Mesendoderm (in vitro differentiated cells): ENCODE results near the gene TP53RK.

ENCODE experiments used
- DNase-seq: peaks from one replicate; pipeline ENCODE4 v3.0.0; 2013
- H2AK5ac ChIP-seq: 2 replicates; pipeline ENCODE4 v1.6.1; 2013; ENCODE audit warnings: low read length, inconsistent platforms
- H2BK120ac ChIP-seq: 2 replicates; pipeline ENCODE4 v1.6.1; 2013; ENCODE audit warnings: low read depth, mild to moderate bottlenecking, low read length, moderate library complexity, mixed read lengths
- H2BK15ac ChIP-seq: replicated peaks from 2 replicates; pipeline ENCODE4 v1.6.1; 2013; ENCODE audit warnings: low read depth, mild to moderate bottlenecking, moderate library complexity
- H2BK5ac ChIP-seq: 2 replicates; pipeline ENCODE4 v1.6.1; 2013; ENCODE audit warnings: low read length, inconsistent platforms
- H3K18ac ChIP-seq: 2 replicates; pipeline ENCODE4 v1.6.1; 2013; ENCODE audit warnings: mild to moderate bottlenecking, low read length, mixed read lengths
- H3K23ac ChIP-seq: one replicate; pipeline ENCODE4 v1.6.1; 2013; ENCODE audit warnings: low read length
- H3K27ac ChIP-seq: 2 replicates; pipeline ENCODE4 v1.5.1; 2013; ENCODE audit warnings: low read depth, mild to moderate bottlenecking, inconsistent platforms, low read length, moderate library complexity
- H3K27me3 ChIP-seq: 2 replicates; pipeline ENCODE4 v1.6.1; 2013; ENCODE audit warnings: low read length, control low read depth, mild to moderate bottlenecking, inconsistent platforms; ENCODE audit not compliant: insufficient read depth, poor library complexity
- H3K36me3 ChIP-seq: 2 replicates; pipeline ENCODE4 v1.6.1; 2013; ENCODE audit warnings: low read length, inconsistent platforms; ENCODE audit not compliant: control insufficient read depth, insufficient read depth
- H3K4ac ChIP-seq: one replicate; pipeline ENCODE4 v1.6.1; 2013; ENCODE audit warnings: low read depth, mild to moderate bottlenecking, low read length, moderate library complexity
- H3K4me1 ChIP-seq: 2 replicates; pipeline ENCODE4 v1.6.1; 2013; ENCODE audit warnings: low read depth, low read length, inconsistent platforms; ENCODE audit not compliant: control insufficient read depth
- H3K4me2 ChIP-seq: 2 replicates; pipeline ENCODE4 v1.6.1; 2013; ENCODE audit warnings: low read length
- H3K4me3 ChIP-seq: 2 replicates; pipeline ENCODE4 v1.5.1; 2013; ENCODE audit warnings: mild to moderate bottlenecking, low read length
- H3K56ac ChIP-seq: one replicate; pipeline ENCODE4 v1.6.1; 2013; ENCODE audit warnings: low read length
- H3K79me1 ChIP-seq: 2 replicates; pipeline ENCODE4 v1.6.1; 2013; ENCODE audit warnings: low read length, inconsistent platforms
- H3K79me2 ChIP-seq: 2 replicates; pipeline ENCODE4 v1.6.1; 2013; ENCODE audit warnings: mild to moderate bottlenecking, low read length; ENCODE audit not compliant: control insufficient read depth, insufficient read depth
- H3K9ac ChIP-seq: 2 replicates; pipeline ENCODE4 v1.6.1; 2013; ENCODE audit warnings: low read length, inconsistent platforms
- H4K5ac ChIP-seq: one replicate; pipeline ENCODE4 v1.6.1; 2013; ENCODE audit warnings: low read length
- H4K8ac ChIP-seq: one replicate; pipeline ENCODE4 v1.6.1; 2013; ENCODE audit warnings: low read depth, mild to moderate bottlenecking, control low read depth, low read length, moderate library complexity
- WGBS: extraction: QIAGEN DNeasy Blood & Tissue Kit; methylation state at CpG from one replicate; pipeline ENCODE4 v1.1.7; 2013; ENCODE audit warnings: low lambda C conversion rate, missing lambda C conversion rate; ENCODE audit not compliant: insufficient coverage; ENCODE audit errors: extremely low coverage; 5-methylcytosine and 5-hydroxymethylcytosine counted together

Gene TP53RK

DNA sequence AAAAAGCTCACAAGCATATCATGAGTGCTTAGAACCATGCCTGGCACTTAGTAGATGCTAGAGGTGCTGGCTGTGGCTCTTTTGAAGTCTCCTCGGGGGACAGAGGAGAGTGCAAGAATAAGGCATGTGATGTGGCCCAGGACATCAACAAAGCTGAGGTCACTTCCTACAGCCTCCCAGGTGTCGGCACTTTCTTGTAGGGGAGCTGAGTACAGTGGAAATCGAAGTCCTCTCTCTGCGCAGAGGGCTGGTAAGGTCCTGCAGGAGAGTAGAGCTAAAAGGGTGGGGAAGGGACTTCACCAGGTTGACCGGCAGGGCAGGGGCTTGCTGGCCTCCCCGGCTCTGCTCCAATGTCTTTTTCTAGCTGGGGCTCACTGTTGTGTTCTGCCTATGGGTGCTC is 49.2 kb downstream of the TP53RK start:
- H3K4me1 ChIP-seq, result no peaks in the 10 kb centered on the region
- no peak overlapping the region for H3K4ac ChIP-seq
- no CpG with 5 or more reads among the region's 6 CpGs for WGBS
- no peak overlapping the region for H3K4me3 ChIP-seq
- no peak overlapping the region for H2BK5ac ChIP-seq
- no peak overlapping the region for H2BK15ac ChIP-seq
- no peaks in the 10 kb centered on the region for H3K79me2 ChIP-seq
- peak; percentile 25 for DNase-seq
- no peak overlapping the region for H3K23ac ChIP-seq
- H3K18ac ChIP-seq, result no peak overlapping the region
- H3K36me3 ChIP-seq, result no peaks in the 10 kb centered on the region
- no peak overlapping the region for H3K4me2 ChIP-seq
- H3K56ac ChIP-seq, result no peak overlapping the region
- H3K9ac ChIP-seq, result no peak overlapping the region
- no peak overlapping the region for H3K27ac ChIP-seq
- no peak overlapping the region for H2BK120ac ChIP-seq
- H2AK5ac ChIP-seq, result no peak overlapping the region
- H4K5ac ChIP-seq, result no peak overlapping the region
- H4K8ac ChIP-seq, result no peak overlapping the region
- no peaks in the 10 kb centered on the region for H3K79me1 ChIP-seq
- H3K27me3 ChIP-seq, result peaks cover 2% of the 10 kb centered on the region

DNA sequence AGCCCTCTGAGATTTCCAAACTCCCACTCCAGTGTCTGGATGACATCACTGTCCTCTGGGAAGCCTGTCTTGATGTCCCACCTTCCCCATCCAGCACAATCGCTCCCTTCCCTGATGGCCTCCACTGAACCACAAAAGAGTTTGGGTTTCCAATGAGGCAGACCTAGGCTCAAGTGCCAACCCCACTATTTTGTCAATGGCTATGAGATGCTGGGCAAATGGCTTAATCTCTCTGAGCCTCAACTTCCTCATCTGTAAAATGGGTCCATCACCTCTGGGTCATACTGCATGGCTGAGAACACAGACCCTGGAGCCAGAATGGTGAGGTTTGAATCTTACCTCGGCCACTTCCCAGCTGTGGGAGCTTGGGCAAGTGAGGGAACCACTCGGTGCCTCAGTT is 49.7 kb downstream of the TP53RK start:
- no CpG with 5 or more reads among the region's 3 CpGs for WGBS
- Histone ChIP-seq H2BK15ac (no peak overlapping the region), H3K79me1 (no peaks in the 10 kb centered on the region), H3K36me3 (no peaks in the 10 kb centered on the region), H3K23ac (no peak overlapping the region), H3K4ac (no peak overlapping the region), H4K8ac (no peak overlapping the region), H3K79me2 (no peaks in the 10 kb centered on the region), H3K18ac (no peak overlapping the region), H4K5ac (no peak overlapping the region), H3K9ac (no peak overlapping the region), H3K56ac (no peak overlapping the region), H3K4me1 (no peaks in the 10 kb centered on the region), H2BK120ac (no peak overlapping the region), H3K4me2 (no peak overlapping the region), H2BK5ac (no peak overlapping the region), H3K4me3 (no peak overlapping the region), H3K27me3 (peaks cover 2% of the 10 kb centered on the region), H3K27ac (no peak overlapping the region), H2AK5ac (no peak overlapping the region)
- no peak for DNase-seq

DNA sequence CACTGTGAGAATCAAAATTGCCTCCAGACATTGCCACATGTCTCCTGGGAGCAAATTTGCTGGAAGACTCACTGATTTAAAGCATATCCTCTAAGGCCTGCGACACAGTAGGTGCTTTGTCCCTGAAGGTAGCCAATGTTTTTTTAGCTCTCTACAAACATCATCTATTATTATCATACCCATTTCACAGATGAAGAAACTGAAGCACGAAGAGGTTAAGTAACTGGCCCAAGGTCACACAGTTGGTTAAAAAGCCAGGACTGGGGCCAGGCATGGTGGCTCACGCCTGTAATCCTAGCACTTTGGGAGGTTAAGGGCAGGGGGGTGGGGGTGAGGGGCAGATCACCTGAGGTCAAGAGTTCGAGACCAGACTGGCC is 50.4 kb downstream of the TP53RK start:
- whole genome bisulfite sequencing, result no CpG with 5 or more reads among the region's 4 CpGs
- Histone ChIP-seq H2BK15ac (no peak overlapping the region), H3K56ac (no peak overlapping the region), H3K9ac (no peak overlapping the region), H3K4me2 (no peak overlapping the region), H4K5ac (no peak overlapping the region), H3K4me3 (no peak overlapping the region), H3K79me1 (no peaks in the 10 kb centered on the region), H3K79me2 (no peaks in the 10 kb centered on the region), H3K4me1 (no peaks in the 10 kb centered on the region), H3K4ac (no peak overlapping the region), H4K8ac (no peak overlapping the region), H3K27me3 (peaks cover 2% of the 10 kb centered on the region), H2BK120ac (no peak overlapping the region), H3K27ac (no peak overlapping the region), H3K18ac (no peak overlapping the region), H3K36me3 (no peaks in the 10 kb centered on the region), H2AK5ac (no peak overlapping the region), H2BK5ac (no peak overlapping the region), H3K23ac (no peak overlapping the region)
- DNase-seq, result no peak

- Histone ChIP-seq H3K4me2 (no peak overlapping the region), H3K56ac (no peak overlapping the region), H3K36me3 (no peaks in the 10 kb centered on the region), H2BK120ac (no peak overlapping the region), H3K4me3 (no peak overlapping the region), H3K9ac (no peak overlapping the region), H3K27ac (no peak overlapping the region), H3K79me1 (no peaks in the 10 kb centered on the region), H3K79me2 (no peaks in the 10 kb centered on the region), H4K8ac (no peak overlapping the region), H3K18ac (no peak overlapping the region), H3K4ac (no peak overlapping the region), H2BK5ac (no peak overlapping the region), H3K23ac (no peak overlapping the region), H3K27me3 (peaks cover 2% of the 10 kb centered on the region), H2BK15ac (no peak overlapping the region), H2AK5ac (no peak overlapping the region), H4K5ac (no peak overlapping the region), H3K4me1 (no peaks in the 10 kb centered on the region)
- DNase-seq, result peak; percentile 69
- WGBS, result no CpG with 5 or more reads among the region's 18 CpGs
Measured at GRCh38 chr20:46638134-46638897, 50.9 kb downstream of the TP53RK start.

DNA sequence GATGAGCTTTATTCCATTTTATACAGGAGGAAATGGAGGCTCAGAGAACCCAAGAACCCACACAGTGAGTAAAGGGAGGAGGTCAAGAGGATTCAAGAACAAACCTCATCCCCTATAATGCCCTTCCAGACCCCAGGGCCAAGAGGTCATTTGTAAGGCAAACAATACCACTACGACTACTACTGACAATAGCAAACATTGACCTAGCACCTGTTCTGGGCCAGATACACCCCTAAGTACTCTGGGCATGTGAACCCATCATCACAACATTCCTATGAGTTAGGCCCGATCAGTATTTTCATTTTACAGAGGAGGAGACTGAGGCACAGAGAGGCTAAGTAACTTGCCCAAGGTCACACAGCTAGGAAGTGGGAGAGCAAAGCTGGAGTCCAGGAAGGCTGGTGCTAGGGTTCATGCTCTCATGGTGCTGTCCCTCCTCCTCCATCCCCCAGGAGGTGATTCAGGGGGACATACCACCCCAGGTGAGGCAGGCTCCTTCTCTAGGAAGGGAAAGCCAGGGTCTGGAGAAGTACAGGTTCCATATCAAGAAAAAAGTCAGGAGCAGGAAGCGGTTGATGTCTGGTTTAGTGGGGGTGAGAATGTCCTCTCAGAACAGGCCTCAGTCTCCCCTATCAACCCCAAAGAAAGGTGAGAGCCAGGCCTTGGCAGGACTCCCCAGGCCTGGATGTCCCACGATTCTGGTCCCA is 51.7 kb downstream of the TP53RK start:
- H3K9ac ChIP-seq, result no peak overlapping the region
- no peak overlapping the region for H2BK5ac ChIP-seq
- peaks cover 2% of the 10 kb centered on the region for H3K27me3 ChIP-seq
- H2AK5ac ChIP-seq, result no peak overlapping the region
- H3K79me1 ChIP-seq, result no peaks in the 10 kb centered on the region
- no peak for DNase-seq
- no peak overlapping the region for H4K5ac ChIP-seq
- no peak overlapping the region for H3K23ac ChIP-seq
- no peak overlapping the region for H3K27ac ChIP-seq
- no CpG with 5 or more reads among the region's 4 CpGs for WGBS
- H3K4ac ChIP-seq, result no peak overlapping the region
- no peak overlapping the region for H3K56ac ChIP-seq
- no peak overlapping the region for H2BK15ac ChIP-seq
- no peak overlapping the region for H4K8ac ChIP-seq
- H3K18ac ChIP-seq, result no peak overlapping the region
- no peak overlapping the region for H3K4me3 ChIP-seq
- no peaks in the 10 kb centered on the region for H3K4me1 ChIP-seq
- no peaks in the 10 kb centered on the region for H3K36me3 ChIP-seq
- H3K4me2 ChIP-seq, result no peak overlapping the region
- H2BK120ac ChIP-seq, result no peak overlapping the region
- no peaks in the 10 kb centered on the region for H3K79me2 ChIP-seq
